GM18909 (cell line): Measurements from ENCODE around the gene SCART1.
"Not testable (repeated sequence)": the region's sequence is repeated elsewhere in the genome, so short reads cannot be mapped to it uniquely, and the experiment has no call there.

Experiments used
- ATAC-seq: cut with Tn5 transposase; IDR thresholded peaks from one replicate; pipeline ENCODE4 v1.9.1; 2021; ENCODE audit warnings: mild to moderate bottlenecking; ENCODE audit not compliant: unreplicated experiment, poor library complexity

SCART1 gene

GRCh38 chr10:133453516-133454203 lies at the start of gene SCART1:
TSS of gene SCART1 (plus strand) at chr10:133453945. CDS start at chr10:133453998, 53 bp downstream.
- ATAC-seq: no peak

DNA sequence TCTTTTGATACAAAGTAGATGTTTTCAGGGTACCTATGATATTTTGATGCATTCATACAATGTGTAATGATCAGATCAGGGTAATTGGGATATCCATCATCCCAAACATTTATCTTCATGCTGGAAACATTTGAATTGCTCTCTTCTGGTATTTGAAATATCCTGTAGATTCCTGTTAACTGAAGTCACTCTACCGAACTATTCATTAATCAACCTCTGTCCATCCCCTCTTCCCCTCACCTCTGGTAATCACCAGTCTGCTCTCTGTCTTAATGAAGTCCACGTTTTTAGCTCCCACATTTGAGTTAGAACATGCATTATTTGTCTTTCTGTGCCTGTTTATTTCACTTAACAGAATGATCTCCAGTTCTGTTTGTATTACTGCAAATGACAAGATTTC lies 48.5 kb upstream of the SCART1 start:
- no peak for ATAC-seq

DNA sequence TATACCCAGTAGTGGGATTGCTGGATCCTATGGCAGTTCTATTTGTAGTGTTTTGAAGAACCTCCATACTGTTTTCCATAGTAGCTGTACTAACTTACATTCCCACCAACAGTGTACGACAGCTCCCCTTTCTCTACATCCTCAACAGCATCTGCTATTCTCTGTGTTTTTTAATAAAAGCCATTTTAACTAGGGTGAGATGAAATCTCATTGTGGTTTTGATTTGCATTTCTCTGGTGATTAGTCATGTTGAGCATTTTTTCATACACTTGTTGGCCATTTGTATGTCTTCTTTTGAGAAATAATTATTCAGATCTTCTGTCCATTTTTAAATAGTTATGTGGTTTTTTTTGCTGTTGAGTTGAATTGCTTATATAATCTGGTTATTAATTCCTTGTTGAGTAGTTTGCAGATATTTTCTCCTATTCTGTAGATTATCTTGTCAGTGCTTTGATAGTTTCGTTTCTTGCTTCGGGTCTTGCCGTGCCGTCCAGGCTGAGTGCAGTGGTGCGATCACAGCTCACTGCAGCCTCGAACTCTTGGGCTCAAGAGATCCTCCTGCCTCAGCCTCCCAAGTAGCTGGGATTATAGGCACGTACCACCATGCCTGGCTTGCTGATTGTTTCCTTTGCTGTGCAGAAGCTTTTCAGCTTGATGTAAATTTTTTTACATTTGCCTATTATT lies 47.8 kb upstream of the SCART1 start:
- peak; percentile 65 for ATAC-seq

- no peak for ATAC-seq
These were observed 42.0 kb upstream of the SCART1 start for GRCh38 chr10:133411523-133412380.

DNA sequence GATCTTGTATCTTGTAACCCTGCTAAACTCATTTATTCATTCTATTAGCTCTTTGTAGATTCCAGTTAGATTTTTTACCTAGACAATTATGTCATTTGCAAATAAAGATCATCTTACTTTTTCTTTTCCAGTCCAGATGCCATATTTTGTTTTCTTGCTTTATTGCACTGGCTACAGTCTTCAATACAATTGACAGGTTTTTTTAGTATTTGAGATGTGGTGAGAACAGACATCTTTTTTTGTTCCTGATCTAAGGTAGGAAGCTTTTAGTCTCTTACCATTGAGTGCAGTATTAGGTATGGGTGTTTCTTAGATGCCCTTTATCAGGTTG lies 41.4 kb upstream of the SCART1 start:
- no peak for ATAC-seq

GRCh38 chr10:133414401-133414800 lies 39.3 kb upstream of the SCART1 start:
- not testable (repeated sequence) for ATAC-seq

DNA sequence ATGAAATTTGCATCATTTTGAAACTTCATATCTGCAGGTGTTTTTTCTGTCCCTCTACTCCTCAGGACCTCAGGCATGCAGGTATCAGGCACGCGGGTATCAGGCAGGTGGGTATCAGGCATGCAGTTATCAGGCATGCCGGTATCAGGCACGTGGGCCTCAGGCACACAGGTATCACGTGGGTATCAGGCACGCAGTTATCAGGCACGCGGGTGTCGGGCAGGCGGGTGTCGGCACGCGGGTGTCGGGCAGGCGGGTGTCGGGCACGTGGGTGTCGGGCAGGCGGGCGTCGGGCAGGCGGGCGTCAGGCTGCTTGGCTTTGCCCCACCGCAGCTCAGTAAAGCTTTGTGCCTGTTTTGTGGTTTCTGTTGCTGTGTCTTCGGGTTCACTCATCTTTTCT lies 38.0 kb upstream of the SCART1 start:
- no peak for ATAC-seq

DNA sequence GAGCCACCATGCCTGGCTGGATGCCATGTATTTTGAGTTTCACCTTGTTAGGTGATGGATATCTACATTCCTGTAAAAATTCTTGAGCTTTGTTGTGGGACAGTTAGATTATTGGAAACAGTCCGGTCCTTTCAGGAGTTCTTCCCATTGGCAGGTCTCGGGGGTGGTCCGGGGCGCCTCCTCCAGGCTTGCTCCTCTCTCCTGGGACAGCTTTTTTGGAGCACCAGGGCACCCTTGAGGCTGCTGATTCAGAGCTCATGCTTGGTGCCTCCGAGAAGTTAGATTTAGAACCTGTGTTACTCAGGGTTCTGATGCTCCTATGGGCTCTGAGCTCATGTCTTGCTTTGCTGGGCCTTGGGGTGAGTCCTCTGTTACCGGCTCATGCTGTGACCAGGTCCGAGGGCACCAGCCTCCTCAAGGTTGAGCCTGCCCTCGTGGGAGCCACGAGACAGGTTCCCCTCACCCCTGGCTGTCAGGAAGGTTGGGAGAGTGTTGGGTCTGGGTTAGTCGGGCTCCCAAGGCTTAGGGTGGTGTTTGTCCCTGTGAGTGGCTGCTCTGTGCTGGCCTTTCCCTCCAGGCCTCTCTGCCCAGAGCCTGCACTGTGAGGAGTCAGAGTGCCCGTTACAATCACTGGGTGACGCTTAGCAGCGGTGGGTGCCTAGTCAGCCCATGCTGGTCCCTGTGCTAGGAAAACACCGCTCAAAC lies 35.3 kb upstream of the SCART1 start:
- ATAC-seq: no peak

DNA sequence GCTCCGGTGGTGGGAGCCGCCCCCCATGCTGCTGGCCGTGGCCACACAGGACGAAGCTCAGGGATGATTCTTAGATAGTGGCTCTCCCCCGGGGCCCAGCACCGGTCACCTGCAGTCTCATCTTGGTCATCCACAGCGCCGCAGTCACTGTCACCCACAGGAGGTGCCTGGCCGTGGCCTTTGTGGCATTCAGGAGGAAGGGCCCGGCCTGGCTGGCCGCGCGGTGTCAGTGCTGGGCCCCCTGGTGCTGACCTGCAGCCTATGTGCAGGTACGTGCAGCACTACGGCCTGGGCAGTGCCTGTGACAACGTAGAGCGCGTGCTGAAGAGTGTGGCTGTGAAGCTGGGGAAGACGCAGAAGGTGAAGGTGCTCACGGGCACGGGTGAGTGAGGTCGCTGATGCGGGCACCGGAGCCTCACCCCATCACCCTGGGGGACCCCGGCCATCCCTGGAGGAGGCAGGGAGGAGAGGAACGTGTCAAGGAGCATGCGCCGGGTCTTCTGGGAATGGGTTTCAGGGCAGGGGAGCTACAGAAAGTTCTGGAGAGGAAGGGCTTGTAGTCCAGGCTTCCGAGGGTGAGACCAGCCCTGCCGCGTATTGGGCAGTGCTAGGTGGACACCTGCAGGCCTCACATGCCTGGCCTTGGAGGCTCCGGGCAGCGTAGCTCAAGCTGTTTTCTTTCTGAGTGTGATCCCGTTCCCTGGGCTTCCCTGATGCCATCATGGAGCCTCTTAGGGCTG lies 34.4 kb upstream of the SCART1 start:
- no peak for ATAC-seq

GRCh38 chr10:133420028-133420427 lies 33.7 kb upstream of the SCART1 start:
- ATAC-seq: no peak

DNA sequence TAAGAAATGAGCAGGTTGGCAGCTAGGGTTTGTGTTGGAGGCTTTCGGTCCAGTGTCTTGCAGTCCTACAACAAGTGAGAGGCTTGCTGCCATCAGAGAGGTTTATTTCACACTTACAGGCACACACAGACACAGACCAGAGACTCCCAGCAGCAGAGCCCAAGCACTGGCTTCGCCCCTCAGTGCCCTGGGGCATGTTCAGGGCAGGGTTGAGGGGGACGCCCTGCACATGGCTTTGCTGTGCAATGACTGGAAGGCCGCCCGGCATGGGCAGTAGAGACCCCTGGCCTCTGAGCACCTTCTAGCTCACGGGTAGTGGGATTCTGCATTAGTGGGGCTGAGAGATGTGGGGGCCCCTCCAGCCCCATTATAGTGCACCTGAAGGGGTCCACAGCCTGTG lies 33.2 kb upstream of the SCART1 start:
- ATAC-seq: no peak

DNA sequence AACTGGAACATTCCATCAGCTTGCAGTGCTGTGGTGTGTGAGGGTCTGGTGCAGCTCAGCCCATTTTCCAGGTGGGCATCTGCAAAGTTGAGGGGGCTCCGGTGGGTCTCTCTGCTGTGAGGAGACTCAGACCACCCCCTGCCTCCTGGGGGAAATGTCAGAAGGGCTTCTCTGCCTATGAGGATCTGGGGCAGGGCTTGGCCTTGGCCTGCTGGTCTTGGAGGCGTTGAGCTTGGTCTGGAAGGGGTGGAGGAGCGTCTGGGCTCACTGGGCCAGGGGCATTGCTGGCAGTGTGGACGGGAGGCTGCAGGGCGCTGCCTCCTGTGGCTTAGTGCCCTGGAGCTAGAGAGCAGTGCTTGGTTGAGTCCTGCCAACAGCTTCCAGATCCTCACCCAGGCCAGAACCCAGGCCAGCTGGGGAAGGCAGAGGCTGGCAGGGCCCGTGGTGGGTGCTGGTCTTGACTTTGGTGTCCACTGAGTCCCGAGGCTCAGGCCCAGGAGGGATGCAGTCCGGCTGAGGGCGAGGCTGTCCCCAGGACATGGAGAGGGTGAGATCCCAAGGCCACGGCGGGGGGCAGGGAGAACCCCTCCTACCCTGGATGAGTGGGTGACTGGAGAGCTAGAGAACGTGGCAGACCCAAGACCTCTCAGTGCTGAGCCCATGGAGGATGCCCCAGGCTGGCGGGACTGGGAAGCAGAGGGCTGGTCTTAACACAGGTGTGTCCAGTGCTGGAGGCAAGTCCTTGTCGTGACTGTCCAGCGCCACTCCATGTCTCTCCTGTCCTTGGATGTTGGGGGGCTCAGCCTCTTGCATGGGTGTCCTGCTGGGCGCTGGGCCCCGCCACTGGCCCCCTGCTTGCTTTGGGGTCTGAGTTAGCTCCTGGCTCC lies 32.2 kb upstream of the SCART1 start:
- no peak for ATAC-seq

GRCh38 chr10:133422223-133422806 lies 31.4 kb upstream of the SCART1 start:
- ATAC-seq: no peak

GRCh38 chr10:133422807-133423771 lies 30.7 kb upstream of the SCART1 start:
- ATAC-seq: no peak

DNA sequence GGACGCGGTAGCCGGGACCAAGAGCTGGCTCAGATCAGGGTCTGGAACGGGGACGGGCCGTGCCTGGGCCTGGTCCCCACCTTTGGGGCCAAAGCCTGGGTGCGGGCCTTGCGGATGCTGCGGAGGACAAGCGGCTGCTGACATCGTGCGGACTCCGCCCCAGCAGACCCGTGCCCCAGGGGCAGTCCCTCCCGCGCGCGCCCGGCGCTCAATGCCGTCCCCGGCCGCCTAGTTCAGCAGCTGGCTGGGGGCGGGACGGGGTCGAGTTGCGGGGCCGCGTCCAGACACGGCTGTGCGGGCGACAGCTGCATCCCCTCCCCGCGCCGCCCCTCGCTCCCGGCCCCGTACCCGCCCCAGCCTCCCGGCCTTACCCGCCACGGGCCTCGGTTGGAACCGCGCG lies 29.6 kb upstream of the SCART1 start:
- ATAC-seq: not testable (repeated sequence)

GRCh38 chr10:133424601-133425000 lies 29.1 kb upstream of the SCART1 start, which contains the start of gene SPRN:
TSS of gene SPRN (minus strand) at chr10:133424625. CDS start at chr10:133423681, 944 bp downstream.
- not testable (repeated sequence) for ATAC-seq

GRCh38 chr10:133429571-133429970 lies 24.2 kb upstream of the SCART1 start:
- ATAC-seq: not testable (repeated sequence)
